ENCODE measurements around the gene ACAP2. TPM values are rescaled to one million over a fixed set of nuclear protein-coding genes. Genes with fewer than 3 reads are reported as not detected.
"Not testable (repeated sequence)": the region's sequence is repeated elsewhere in the genome, so short reads cannot be mapped to it uniquely, and the experiment has no call there.

The ACAP2 gene
- total RNA-seq, 1 donor = 143 TPM

DNA sequence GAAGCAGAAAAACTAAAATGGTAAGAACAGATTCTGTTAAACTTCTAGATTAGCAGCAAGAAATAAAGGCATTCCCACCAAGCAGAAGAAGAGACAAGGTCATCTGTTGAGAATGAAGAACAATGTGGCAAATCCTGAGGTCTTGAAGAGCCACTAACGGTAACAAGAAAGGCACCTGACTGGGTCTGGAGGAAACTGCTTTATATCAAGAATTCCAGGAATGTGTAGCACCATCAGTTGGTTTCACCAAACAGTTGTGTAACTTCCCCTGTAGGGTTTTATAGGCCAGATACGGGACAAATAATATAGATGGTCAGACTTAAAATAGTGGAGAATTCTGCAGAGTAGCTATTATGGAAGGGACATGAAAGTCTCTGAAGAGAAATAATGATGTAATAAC lies 57.3 kb downstream of the ACAP2 start:
- no peaks in the 10 kb centered on the region for H3K27me3 ChIP-seq (ENCODE audit: insufficient read depth, low read length)
- no peak overlapping the region for H3K4me3 ChIP-seq (ENCODE audit: low read length)

DNA sequence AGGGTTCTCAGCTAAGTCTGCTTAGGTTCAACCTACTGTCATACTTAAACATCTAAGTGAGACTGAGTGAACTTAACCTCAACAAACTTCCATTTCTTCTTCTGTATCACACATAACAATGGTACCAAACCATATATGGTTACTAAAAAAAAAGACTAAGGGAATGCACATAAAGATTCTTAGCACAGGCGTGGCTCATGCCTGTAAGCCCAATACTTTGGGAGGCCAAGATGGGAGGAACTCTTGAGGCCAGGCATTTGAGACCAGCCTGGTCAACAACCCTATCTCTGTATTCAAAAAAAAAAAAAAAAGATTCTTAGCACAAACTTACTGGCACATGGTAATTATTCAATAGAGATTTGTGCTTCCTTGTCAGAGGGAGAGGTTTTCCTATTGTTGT lies 57.9 kb downstream of the ACAP2 start:
- H3K4me1 ChIP-seq (ENCODE audit: insufficient read depth, low read length) = peaks cover 7% of the 10 kb centered on the region
- H3K9me3 ChIP-seq (ENCODE audit: low read depth, low read length) = no peaks in the 10 kb centered on the region

More for the DNA sequence above, 57.3 kb downstream of the ACAP2 start:
- peaks cover 7% of the 10 kb centered on the region for H3K4me1 ChIP-seq (ENCODE audit: insufficient read depth, low read length)
- H3K9me3 ChIP-seq (ENCODE audit: low read depth, low read length) = no peaks in the 10 kb centered on the region

DNA sequence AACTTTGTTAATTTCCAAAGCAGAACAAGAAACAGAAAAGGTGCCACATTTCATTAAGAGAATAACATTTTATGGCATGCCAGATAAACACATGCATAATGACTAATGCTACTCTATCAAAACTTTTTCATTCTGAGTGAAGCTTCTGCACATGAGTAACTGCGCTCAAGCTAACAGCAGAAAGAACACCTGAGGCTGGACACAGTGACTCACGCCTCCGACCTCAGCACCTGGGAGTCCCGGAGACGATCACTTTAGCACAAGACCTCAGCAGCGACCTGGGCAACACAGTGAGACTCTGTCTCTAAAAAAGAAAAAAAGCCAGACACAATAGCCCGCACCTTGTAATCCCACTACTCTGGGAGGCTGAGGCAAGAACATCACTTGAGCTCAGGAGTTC lies 70.6 kb downstream of the ACAP2 start:
- no peaks in the 10 kb centered on the region for H3K9me3 ChIP-seq (ENCODE audit: low read depth, low read length)
- peaks cover 2% of the 10 kb centered on the region for H3K4me1 ChIP-seq (ENCODE audit: insufficient read depth, low read length)
- no peak overlapping the region for H3K4me3 ChIP-seq (ENCODE audit: low read length)
- no peaks in the 10 kb centered on the region for H3K27me3 ChIP-seq (ENCODE audit: insufficient read depth, low read length)

More for the DNA sequence above, 57.9 kb downstream of the ACAP2 start:
- Histone ChIP-seq H3K27me3 (ENCODE audit: insufficient read depth, low read length) (no peaks in the 10 kb centered on the region), H3K4me3 (ENCODE audit: low read length) (no peak overlapping the region)

DNA sequence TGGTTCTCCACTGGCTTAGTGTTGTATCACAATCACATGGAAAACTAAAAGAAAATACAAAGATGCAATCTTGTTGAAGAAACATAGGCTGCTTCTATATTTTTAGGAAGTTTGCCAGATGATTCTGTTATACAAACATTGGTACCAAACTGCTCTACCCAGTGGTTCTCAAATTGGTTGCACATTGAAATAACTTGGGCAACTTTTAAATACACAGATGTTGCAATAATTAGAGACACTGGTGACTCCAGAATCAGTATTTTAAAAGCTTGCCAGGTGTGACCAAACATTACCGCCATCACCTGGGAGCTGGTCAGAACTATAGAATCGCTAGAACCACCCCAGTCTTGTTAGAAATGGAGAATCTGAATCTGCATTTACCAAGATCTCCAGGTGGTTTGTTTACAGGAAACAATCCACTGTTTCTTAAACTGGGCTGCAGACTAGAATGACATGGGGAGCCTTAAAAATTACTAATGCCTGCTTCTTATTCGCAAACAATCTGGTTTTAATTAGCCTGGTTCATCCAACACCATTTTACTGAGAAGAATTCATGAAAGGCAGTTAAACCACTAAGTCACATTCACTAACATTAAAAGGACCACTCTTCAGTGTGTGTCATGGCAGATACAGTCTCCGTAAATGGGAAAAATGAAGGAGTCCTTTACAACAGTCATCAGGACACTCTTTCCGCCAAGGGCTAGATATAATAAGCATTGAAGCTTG lies 76.5 kb downstream of the ACAP2 start:
- Histone ChIP-seq H3K9me3 (ENCODE audit: low read depth, low read length) (no peaks in the 10 kb centered on the region), H3K4me1 (ENCODE audit: insufficient read depth, low read length) (no peaks in the 10 kb centered on the region), H3K27me3 (ENCODE audit: insufficient read depth, low read length) (no peaks in the 10 kb centered on the region), H3K4me3 (ENCODE audit: low read length) (no peak overlapping the region)

DNA sequence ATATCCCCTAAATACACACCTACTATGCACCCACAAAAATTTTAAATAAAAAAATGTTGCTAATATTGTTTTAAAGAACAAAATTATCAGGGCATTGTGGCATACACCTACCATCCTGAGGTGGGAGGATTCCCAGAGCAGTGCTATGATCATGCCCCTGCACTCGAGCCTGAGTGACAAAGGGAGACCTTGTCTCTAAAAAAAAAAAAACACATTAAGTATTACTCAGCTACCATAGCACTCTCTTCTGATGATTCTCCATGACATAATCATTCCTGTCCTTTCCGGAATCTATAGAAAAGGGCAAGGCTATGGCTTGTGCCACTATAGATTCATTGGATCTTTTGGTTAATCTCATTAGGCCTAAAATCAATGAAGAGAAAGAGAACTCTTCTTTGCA lies 77.4 kb downstream of the ACAP2 start:
- Histone ChIP-seq H3K4me1 (ENCODE audit: insufficient read depth, low read length) (peaks cover 1% of the 10 kb centered on the region), H3K27me3 (ENCODE audit: insufficient read depth, low read length) (no peaks in the 10 kb centered on the region), H3K9me3 (ENCODE audit: low read depth, low read length) (no peaks in the 10 kb centered on the region), H3K4me3 (ENCODE audit: low read length) (no peak overlapping the region)

DNA sequence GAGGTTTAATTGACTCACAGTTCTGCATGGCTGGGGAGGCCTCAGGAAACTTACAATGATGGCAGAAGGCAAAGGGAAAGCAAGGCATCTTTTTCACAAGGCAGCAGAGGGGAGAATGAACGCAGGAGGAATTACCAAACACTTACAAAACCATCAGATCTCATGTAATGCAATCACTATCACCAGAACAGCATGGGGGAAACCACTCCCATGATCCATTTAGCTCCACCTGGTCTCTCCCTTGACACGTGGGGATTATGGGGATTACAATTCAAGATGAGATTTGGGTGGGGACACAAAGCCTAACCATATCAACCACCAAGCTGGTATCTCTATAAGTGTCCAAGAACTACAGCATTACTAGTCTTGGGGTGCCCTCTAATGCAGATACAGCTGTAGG lies 85.0 kb downstream of the ACAP2 start:
- H3K9me3 ChIP-seq (ENCODE audit: low read depth, low read length); H3K4me3 ChIP-seq (ENCODE audit: low read length); H3K27me3 ChIP-seq (ENCODE audit: insufficient read depth, low read length); H3K4me1 ChIP-seq (ENCODE audit: insufficient read depth, low read length): not testable (repeated sequence)

DNA sequence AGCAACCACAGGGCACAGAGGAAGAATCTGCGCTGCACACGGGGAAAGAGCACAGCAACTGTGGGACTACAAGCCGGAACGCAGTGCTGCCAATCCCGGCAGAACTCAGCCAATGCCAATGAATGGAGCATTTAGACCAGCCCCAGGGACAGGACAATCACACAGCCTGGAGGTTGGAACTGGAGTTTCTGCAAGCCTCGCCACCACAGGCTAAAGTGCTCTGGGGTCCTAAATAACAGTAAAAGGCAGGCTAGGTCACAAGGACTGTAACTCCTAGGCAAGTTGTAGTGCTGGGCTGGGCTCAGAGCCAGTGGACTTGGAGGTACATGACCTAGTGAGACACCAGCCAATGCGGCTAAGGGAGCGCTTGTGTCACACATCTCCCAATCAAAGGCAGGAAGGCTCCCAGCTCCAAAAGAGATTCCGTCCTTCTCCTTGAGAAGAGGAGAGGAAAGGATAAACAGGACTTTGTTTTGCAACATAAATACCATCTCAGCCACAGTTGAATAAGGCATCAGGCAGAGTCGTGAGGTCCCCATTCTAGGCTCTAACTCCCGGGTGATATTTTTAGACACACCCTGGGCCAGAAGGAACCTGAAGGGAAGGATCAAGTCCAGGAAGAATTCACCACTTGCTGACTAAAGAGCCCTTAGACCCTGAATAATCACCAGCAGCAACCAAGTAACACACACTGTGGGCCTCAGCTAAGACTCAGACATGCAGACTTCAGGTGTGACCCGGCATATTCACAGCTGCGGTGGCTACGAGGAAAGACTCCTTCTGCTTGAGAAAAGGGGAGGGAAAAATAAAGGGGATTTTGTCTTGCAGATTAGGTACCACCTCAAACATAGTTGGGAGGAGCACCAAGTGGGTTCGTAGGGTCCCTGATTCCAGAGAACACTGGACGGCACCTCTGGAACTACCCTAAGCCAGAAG lies 86.4 kb downstream of the ACAP2 start:
- Histone ChIP-seq H3K9me3 (ENCODE audit: low read depth, low read length) (no peaks in the 10 kb centered on the region), H3K4me3 (ENCODE audit: low read length) (no peak overlapping the region), H3K27me3 (ENCODE audit: insufficient read depth, low read length) (no peaks in the 10 kb centered on the region), H3K4me1 (ENCODE audit: insufficient read depth, low read length) (peaks cover 3% of the 10 kb centered on the region)

DNA sequence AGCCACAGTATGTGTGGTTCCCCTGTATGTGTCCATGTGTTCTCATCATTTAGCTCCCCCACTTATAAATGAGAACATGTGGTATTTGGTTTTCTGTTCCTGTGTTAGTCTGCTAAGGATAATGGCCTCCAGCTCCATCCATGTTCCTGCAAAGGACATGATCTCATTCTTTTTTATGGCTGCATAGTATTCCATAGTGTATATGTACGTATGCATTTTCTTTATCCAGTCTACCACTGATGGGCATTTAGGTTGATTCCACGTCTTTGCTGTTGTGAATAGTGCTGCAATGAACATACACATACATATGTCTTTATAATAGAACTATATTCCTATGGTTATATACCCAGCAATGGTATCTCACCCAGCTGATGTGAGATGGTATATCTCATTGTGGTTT lies 88.8 kb downstream of the ACAP2 start:
- H3K27me3 ChIP-seq (ENCODE audit: insufficient read depth, low read length); H3K4me1 ChIP-seq (ENCODE audit: insufficient read depth, low read length); H3K9me3 ChIP-seq (ENCODE audit: low read depth, low read length); H3K4me3 ChIP-seq (ENCODE audit: low read length): not testable (repeated sequence)

DNA sequence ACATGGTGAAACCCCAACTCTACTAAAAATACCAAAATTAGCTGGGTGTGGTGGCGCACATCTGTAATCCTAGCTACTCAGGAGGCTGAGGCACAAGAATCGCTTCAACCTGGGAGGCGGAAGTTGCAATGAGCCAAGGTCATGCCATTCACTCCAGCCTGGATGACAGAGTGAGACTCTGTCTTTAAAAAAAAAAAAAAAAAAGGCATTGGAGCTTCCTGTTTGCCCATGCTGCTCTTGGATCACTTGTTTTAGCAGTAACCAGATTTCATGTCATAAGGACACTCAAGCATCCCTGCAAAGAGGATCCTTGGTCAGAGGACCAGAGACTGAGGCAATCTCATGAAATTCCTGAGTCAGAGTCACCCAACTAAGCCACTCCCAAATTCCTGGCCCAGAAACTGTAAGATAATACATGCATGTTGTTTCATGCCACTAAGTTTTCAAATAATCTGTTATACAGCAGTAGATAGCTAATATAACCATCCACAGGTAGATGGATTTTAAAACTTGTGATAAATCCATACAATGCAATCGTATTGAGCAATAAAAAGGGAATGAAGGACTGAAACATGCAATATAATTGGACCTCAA lies 89.8 kb downstream of the ACAP2 start:
- no peaks in the 10 kb centered on the region for H3K4me1 ChIP-seq (ENCODE audit: insufficient read depth, low read length)
- H3K4me3 ChIP-seq (ENCODE audit: low read length) = no peak overlapping the region
- H3K9me3 ChIP-seq (ENCODE audit: low read depth, low read length) = no peaks in the 10 kb centered on the region
- H3K27me3 ChIP-seq (ENCODE audit: insufficient read depth, low read length) = no peaks in the 10 kb centered on the region

DNA sequence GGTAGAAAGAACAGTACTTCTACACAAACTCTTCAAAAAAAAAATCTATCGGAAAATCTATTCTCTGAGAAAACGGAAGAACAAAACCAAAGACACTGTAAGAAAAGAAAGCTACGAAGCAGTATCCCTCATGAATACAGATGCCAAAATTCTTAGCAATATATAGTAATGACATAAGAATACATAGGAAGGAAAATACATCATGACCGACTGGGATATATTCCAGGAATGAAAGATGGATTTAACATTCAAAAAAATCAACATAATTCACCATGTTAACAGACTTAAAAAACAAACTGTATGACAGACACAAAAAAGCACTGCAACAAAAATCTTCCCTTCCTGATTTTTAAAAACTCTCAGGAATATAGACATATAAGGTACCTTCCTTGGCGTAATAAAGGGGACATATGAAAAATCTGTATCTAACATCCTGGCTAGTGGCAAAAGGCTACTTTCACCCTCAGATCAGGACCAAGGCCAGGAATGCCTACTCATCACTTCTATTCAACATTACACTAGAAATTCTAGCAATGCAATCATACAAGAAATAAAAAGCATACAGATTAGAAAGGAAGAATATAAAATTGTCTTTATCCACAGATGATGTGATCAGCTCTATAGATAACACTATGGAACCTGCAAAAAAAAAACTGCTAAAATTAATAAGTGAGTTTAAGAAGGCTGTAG lies 94.2 kb downstream of the ACAP2 start:
- H3K27me3 ChIP-seq (ENCODE audit: insufficient read depth, low read length) = no peaks in the 10 kb centered on the region
- H3K4me3 ChIP-seq (ENCODE audit: low read length) = no peak overlapping the region
- H3K4me1 ChIP-seq (ENCODE audit: insufficient read depth, low read length) = no peaks in the 10 kb centered on the region
- H3K9me3 ChIP-seq (ENCODE audit: low read depth, low read length) = no peaks in the 10 kb centered on the region

DNA sequence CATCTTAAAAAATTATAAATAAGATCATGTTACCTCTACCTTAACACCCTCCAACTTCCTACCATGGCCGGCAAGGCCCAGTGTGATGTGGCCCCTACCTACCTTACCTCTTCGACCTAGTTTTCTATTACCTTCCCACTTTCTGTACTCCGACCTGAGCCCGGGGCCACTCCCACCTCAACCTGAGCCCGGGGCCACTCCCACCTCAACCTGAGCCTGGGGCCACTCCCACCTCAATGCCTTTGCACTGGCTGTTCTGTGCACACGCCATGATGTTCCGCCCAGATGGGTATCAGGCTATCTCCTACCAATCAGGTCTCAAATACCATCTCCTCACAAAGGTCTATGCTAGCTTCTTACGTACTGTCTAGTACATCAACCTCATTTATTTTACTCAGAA lies 105.1 kb downstream of the ACAP2 start:
- Histone ChIP-seq H3K27me3 (ENCODE audit: insufficient read depth, low read length) (no peaks in the 10 kb centered on the region), H3K4me3 (ENCODE audit: low read length) (no peak overlapping the region), H3K9me3 (ENCODE audit: low read depth, low read length) (no peaks in the 10 kb centered on the region), H3K4me1 (ENCODE audit: insufficient read depth, low read length) (no peaks in the 10 kb centered on the region)

DNA sequence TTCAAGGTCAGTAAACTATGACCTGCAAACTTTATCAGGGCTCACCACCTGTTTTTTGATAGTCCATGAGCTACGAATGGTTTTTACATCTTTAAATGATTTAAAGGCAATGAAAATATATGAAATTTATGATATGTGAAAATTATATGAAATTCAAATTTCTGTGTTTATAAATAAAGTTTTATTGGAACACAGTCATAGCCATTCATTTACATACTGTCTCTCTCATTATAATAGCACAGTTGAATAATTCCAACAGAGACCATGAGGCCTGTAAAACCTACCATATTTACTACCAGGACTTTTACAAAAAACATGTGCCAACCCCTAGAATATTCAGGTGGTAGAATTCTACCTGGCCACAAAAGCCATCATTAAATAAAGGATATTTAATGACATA lies 107.9 kb downstream of the ACAP2 start:
- Histone ChIP-seq H3K27me3 (ENCODE audit: insufficient read depth, low read length) (no peaks in the 10 kb centered on the region), H3K4me1 (ENCODE audit: insufficient read depth, low read length) (no peaks in the 10 kb centered on the region), H3K9me3 (ENCODE audit: low read depth, low read length) (no peaks in the 10 kb centered on the region), H3K4me3 (ENCODE audit: low read length) (no peak overlapping the region)

DNA sequence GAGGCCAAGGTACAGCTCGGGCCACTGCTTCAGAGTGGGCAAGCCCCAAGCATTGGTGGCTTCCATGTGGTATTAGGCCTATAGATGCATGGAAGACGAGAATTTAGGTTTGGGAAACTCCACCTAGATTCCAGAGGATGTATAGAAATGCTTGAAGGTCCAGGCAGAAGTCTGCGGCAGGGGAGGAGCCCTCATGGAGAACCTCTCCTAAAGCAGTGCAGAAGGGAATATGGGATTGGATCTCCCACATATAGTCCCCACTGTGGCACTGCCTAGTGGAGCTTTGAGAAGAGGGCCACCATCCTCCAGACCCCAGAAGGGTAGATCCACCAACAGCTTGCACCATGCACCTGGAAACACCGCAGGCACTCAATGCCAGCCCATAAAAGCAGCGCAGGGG lies 123.8 kb downstream of the ACAP2 start:
- no peak overlapping the region for H3K4me3 ChIP-seq (ENCODE audit: low read length)
- no peaks in the 10 kb centered on the region for H3K9me3 ChIP-seq (ENCODE audit: low read depth, low read length)
- no peaks in the 10 kb centered on the region for H3K27me3 ChIP-seq (ENCODE audit: insufficient read depth, low read length)
- no peaks in the 10 kb centered on the region for H3K4me1 ChIP-seq (ENCODE audit: insufficient read depth, low read length)

DNA sequence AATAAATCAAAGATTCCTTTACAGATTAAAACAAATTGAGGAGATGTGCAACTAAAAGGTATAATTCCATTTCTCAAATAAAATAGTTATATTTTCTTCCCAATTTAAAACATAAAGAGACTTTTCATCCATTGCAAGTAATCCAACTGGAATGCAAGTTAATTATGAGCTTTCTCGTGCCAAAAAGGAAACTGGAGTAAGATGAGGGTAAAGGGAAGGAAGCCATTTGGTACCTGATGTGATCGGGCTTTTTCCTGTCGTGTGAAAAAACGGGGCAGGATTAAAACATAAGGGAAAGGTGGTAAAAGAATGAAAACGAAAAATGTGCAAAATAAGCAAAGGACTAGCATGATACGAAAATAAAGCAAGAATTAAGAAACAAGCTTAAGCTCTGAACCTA lies 130.1 kb downstream of the ACAP2 start:
- H3K9me3 ChIP-seq (ENCODE audit: low read depth, low read length) = no peaks in the 10 kb centered on the region

DNA sequence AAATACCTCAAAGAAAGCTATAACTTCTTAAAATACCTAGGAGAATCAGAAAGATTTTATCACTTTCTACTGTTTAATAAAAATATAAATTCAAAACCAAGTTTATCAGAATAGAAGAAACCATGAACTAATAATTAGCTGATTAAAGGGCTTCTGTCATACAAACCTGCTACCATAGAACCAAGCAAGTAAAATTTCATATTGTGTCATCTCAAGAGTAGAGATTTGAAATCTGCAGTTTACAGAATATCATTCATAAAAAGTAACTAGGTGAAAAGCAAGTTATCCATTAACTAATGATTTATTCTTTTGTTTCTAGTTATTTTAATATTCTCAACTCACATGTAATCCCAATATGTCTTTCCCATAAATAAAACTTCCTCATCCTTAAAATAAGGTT lies 135.1 kb downstream of the ACAP2 start:
- H3K9me3 ChIP-seq (ENCODE audit: low read depth, low read length) = no peaks in the 10 kb centered on the region
- H3K4me3 ChIP-seq (ENCODE audit: low read length) = no peak overlapping the region
- no peaks in the 10 kb centered on the region for H3K27me3 ChIP-seq (ENCODE audit: insufficient read depth, low read length)

More for the DNA sequence above, 130.1 kb downstream of the ACAP2 start:
- Histone ChIP-seq H3K4me3 (ENCODE audit: low read length) (no peak overlapping the region), H3K27me3 (ENCODE audit: insufficient read depth, low read length) (no peaks in the 10 kb centered on the region), H3K4me1 (ENCODE audit: insufficient read depth, low read length) (no peaks in the 10 kb centered on the region)

More for the DNA sequence above, 135.1 kb downstream of the ACAP2 start:
- no peaks in the 10 kb centered on the region for H3K4me1 ChIP-seq (ENCODE audit: insufficient read depth, low read length)

All from mononuclear cell (primary cell).